GM12878 (cell line): ENCODE results near the gene AKAP11. TPM values are rescaled to one million over a fixed set of nuclear protein-coding genes. Genes with fewer than 3 reads are reported as not detected.

Experiments
- ATF3 ChIP-seq: IDR thresholded peaks from 2 replicates; pipeline ENCODE4 v1.6.1; 2011; ENCODE audit warnings: low read depth, mild to moderate bottlenecking, low read length, moderate library complexity, borderline replicate concordance; ENCODE audit errors: extremely low read depth
- MEF2A ChIP-seq: IDR thresholded peaks from 2 replicates; pipeline ENCODE4 v1.6.1; 2011; ENCODE audit warnings: low read depth, mild to moderate bottlenecking, low read length, moderate library complexity; ENCODE audit not compliant: insufficient read depth
- RAD21 ChIP-seq: IDR thresholded peaks from 2 replicates; pipeline ENCODE4 v1.6.1; 2011; ENCODE audit warnings: mild to moderate bottlenecking, low read depth, low read length, moderate library complexity; ENCODE audit not compliant: insufficient read depth
- RB1 ChIP-seq: fragments of 450-650 bp; formaldehyde crosslinking; IDR thresholded peaks from 2 replicates; pipeline ENCODE4 v1.6.1; 2017; ENCODE audit warnings: mild to moderate bottlenecking, borderline replicate concordance
- RCOR1 ChIP-seq: conservative IDR thresholded peaks from 2 replicates; pipeline ENCODE4 v1.6.1; 2012; ENCODE audit warnings: low read depth, low read length, improper control_type of control experiment
- TCF7 ChIP-seq: IDR thresholded peaks from 2 replicates; pipeline ENCODE4 v1.6.1; 2014; ENCODE audit warnings: antibody characterized with exemption, borderline replicate concordance
- ZSCAN29 ChIP-seq: fragments of 450-650 bp; IDR thresholded peaks from 2 replicates; pipeline ENCODE4 v1.6.1; 2017; ENCODE audit warnings: mild to moderate bottlenecking, moderate library complexity
- polyA plus RNA-seq, 11 experiments: library from polyadenylated mRNA; depleted of rRNA in 4 of 11; unstranded in 6 of 11; stranded (reverse) in 5 of 11; fragments of >200 nt; fragmentation: Nextera tagmentation in 4 of 11; fragmentation: Illumina TruSeq in 1 of 11; extraction: Ambion mirVana in 4 of 11; extraction: Trizol in 1 of 11; gene quantifications; 1 replicate in 1 of 11; 2 replicates in 10 of 11; pipeline versions ENCODE4 v1.2.1 to v1.2.3, GENCODE V29; 2011 to 2016; ENCODE audit warnings: inconsistent platforms in 2 of 11, missing spikeins in 2 of 11, low read depth in 1 of 11
- total RNA-seq, 4 experiments: library from RNA; depleted of rRNA in 3 of 4; stranded (reverse); fragments of >200 nt in 3 of 4; fragmentation: Illumina TruSeq in 1 of 4; extraction: Trizol in 1 of 4; gene quantifications; 2 replicates each; pipeline versions ENCODE4 v1.2.1 to v1.2.3, GENCODE V29; 2013 to 2021
- TF ChIP-seq, protein P1 (sequence below): fragments of 450-650 bp; IDR thresholded peaks from 2 replicates; pipeline ENCODE4 v1.6.1; 2018; ENCODE audit warnings: mild to moderate bottlenecking, low read depth, moderate library complexity; ENCODE audit not compliant: partially characterized antibody

The AKAP11 gene
- total and polyA plus RNA-seq, 10 of the 15 experiments (the other 5 are each of a cell fraction or from before 2014, with no cell fraction given) = 4.8 to 36.8 (median 17.9) TPM

GRCh38 chr13:42333613-42334328, 61.8 kb downstream of the AKAP11 start (continued):
- TF ChIP-seq TCF7 (no peak), RAD21 (peak; percentile 98), ATF3 (no peak), MEF2A (0 out of 2 replicates have a peak, but pooled peaks have one; percentile 13), RCOR1 (no peak), RB1 (0 out of 2 replicates have a peak, but pooled peaks have one; percentile 22), ZSCAN29 (no peak)
- TF ChIP-seq, protein P1, sequence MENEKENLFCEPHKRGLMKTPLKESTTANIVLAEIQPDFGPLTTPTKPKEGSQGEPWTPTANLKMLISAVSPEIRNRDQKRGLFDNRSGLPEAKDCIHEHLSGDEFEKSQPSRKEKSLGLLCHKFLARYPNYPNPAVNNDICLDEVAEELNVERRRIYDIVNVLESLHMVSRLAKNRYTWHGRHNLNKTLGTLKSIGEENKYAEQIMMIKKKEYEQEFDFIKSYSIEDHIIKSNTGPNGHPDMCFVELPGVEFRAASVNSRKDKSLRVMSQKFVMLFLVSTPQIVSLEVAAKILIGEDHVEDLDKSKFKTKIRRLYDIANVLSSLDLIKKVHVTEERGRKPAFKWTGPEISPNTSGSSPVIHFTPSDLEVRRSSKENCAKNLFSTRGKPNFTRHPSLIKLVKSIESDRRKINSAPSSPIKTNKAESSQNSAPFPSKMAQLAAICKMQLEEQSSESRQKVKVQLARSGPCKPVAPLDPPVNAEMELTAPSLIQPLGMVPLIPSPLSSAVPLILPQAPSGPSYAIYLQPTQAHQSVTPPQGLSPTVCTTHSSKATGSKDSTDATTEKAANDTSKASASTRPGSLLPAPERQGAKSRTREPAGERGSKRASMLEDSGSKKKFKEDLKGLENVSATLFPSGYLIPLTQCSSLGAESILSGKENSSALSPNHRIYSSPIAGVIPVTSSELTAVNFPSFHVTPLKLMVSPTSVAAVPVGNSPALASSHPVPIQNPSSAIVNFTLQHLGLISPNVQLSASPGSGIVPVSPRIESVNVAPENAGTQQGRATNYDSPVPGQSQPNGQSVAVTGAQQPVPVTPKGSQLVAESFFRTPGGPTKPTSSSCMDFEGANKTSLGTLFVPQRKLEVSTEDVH = no peak
